ENCODE results near the gene DNAJC2. TPM values are rescaled to one million over a fixed set of nuclear protein-coding genes. Genes with fewer than 3 reads are reported as not detected.
A peak's percentile ranks its signal among the peaks of the same experiment; 100 is the strongest.

DNAJC2 gene
- total RNA-seq, 1 experiment from 2014 or later: 71.6 TPM

DNA sequence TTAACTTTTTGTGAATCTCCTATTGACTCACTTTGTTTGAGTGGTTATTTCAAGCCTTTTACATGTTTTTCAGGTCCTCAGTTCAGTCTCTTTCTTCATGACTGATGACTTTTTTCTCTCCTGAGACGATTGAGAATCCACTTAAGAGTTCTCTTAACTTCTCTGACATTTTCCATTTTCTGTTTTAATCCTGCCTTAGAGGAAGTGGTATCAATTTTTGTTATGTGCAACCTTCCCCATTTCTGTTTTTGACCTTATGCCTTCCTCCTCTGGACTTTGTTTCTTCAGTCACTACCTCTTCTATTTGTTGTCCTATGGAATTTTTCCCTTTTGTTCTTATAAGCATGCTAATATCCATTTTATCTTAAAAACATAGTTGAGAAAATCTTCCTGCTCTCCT is 5.2 kb upstream of the DNAJC2 start:
- CTCF ChIA-PET: no interaction called here
- Mint-ChIP-seq H3K9me3 (ENCODE audit: unreplicated experiment) (no peaks in the 10 kb centered on the region), H3K36me3 (ENCODE audit: insufficient read depth, unreplicated experiment) (peaks cover 37% of the 10 kb centered on the region), H3K4me3 (ENCODE audit: unreplicated experiment) (peak overlapping the region; percentile 68), H3K27me3 (ENCODE audit: insufficient read depth, unreplicated experiment) (no peaks in the 10 kb centered on the region), H3K27ac (ENCODE audit: unreplicated experiment) (peak overlapping the region; percentile 21), H3K4me1 (ENCODE audit: low read depth, unreplicated experiment) (peaks cover 33% of the 10 kb centered on the region)
- Histone ChIP-seq H3K9me3 (no peaks in the 10 kb centered on the region), H3K27me3 (replicated peaks; ENCODE audit: control insufficient read depth, insufficient read depth, low read length) (no peaks in the 10 kb centered on the region), H3K4me3 (ENCODE audit: low read depth, low read length) (no peak overlapping the region), H3K36me3 (ENCODE audit: control insufficient read depth, insufficient read depth, low read length) (peaks cover 2% of the 10 kb centered on the region), H3K4me1 (peaks cover 21% of the 10 kb centered on the region; the same call in 1 of the 2 replicates)
- DNase-seq: no peak
- POLR2A ChIA-PET: no interaction called here
- TF ChIP-seq, protein P1, sequence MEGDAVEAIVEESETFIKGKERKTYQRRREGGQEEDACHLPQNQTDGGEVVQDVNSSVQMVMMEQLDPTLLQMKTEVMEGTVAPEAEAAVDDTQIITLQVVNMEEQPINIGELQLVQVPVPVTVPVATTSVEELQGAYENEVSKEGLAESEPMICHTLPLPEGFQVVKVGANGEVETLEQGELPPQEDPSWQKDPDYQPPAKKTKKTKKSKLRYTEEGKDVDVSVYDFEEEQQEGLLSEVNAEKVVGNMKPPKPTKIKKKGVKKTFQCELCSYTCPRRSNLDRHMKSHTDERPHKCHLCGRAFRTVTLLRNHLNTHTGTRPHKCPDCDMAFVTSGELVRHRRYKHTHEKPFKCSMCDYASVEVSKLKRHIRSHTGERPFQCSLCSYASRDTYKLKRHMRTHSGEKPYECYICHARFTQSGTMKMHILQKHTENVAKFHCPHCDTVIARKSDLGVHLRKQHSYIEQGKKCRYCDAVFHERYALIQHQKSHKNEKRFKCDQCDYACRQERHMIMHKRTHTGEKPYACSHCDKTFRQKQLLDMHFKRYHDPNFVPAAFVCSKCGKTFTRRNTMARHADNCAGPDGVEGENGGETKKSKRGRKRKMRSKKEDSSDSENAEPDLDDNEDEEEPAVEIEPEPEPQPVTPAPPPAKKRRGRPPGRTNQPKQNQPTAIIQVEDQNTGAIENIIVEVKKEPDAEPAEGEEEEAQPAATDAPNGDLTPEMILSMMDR (IDR thresholded peaks at IDR 0.05; ENCODE audit: insufficient read depth in 1 of 2, low read depth in 1 of 2, low read length in 1 of 2, severe bottlenecking in 1 of 2, unreplicated experiment in 1 of 2): no peak
- intact Hi-C loops (cut with micrococcal nuclease; ENCODE audit: unreplicated experiment): no loop called here
- no TSS peak for BruUV-seq (replicated peaks)

DNA sequence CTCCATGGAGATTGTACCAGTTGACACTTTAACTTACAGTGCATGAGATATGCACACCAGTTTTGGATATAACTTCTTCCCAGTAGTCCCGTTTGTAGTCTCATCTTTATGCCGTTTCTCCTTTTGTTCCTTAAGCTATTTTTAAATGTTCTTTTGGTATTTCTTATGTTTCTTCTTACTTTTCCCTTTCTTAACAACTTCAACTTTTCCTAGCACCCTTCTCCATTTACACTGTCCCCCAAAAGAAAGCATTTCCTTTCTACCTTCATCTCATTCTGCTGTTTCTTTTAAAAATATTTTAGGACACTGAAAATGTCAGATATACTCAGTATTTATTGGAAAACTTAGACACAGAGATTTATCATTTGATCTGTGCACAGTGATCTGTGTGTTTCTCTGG is 4.4 kb upstream of the DNAJC2 start:
- Mint-ChIP-seq H3K27ac (ENCODE audit: unreplicated experiment) (peak overlapping the region; percentile 95), H3K36me3 (ENCODE audit: insufficient read depth, unreplicated experiment) (peaks cover 46% of the 10 kb centered on the region)
- intact Hi-C loops (cut with micrococcal nuclease; ENCODE audit: unreplicated experiment): no loop called here

GRCh38 chr7:103348452-103348851 is 3.9 kb upstream of the DNAJC2 start:
- H3K27me3 ChIP-seq (replicated peaks; ENCODE audit: control insufficient read depth, insufficient read depth, low read length): no peaks in the 10 kb centered on the region
- TF ChIP-seq, protein P1 (IDR thresholded peaks at IDR 0.05; ENCODE audit: insufficient read depth in 1 of 2, low read depth in 1 of 2, low read length in 1 of 2, severe bottlenecking in 1 of 2, unreplicated experiment in 1 of 2): no peak
- BruUV-seq (replicated peaks): no TSS peak

More for the DNA sequence above, 4.4 kb upstream of the DNAJC2 start:
- Mint-ChIP-seq H3K27me3 (ENCODE audit: insufficient read depth, unreplicated experiment) (no peaks in the 10 kb centered on the region), H3K9me3 (ENCODE audit: unreplicated experiment) (no peaks in the 10 kb centered on the region), H3K4me1 (ENCODE audit: low read depth, unreplicated experiment) (peaks cover 33% of the 10 kb centered on the region), H3K4me3 (ENCODE audit: unreplicated experiment) (peak overlapping the region; percentile 92)
- Histone ChIP-seq H3K4me1 (peaks cover 21% of the 10 kb centered on the region; the same call in 1 of the 2 replicates), H3K27me3 (replicated peaks; ENCODE audit: control insufficient read depth, insufficient read depth, low read length) (no peaks in the 10 kb centered on the region), H3K9me3 (no peaks in the 10 kb centered on the region), H3K36me3 (ENCODE audit: control insufficient read depth, insufficient read depth, low read length) (peaks cover 2% of the 10 kb centered on the region), H3K4me3 (ENCODE audit: low read depth, low read length) (peak overlapping the region; percentile 87)
- DNase-seq: no peak
- ChIA-PET POLR2A (no interaction called here), CTCF (no interaction called here)
- TF ChIP-seq, protein P1 (IDR thresholded peaks at IDR 0.05; ENCODE audit: insufficient read depth in 1 of 2, low read depth in 1 of 2, low read length in 1 of 2, severe bottlenecking in 1 of 2, unreplicated experiment in 1 of 2): no peak
- no TSS peak for BruUV-seq (replicated peaks)

More at GRCh38 chr7:103348452-103348851, 3.9 kb upstream of the DNAJC2 start:
- Mint-ChIP-seq H3K36me3 (ENCODE audit: insufficient read depth, unreplicated experiment) (peaks cover 50% of the 10 kb centered on the region), H3K27me3 (ENCODE audit: insufficient read depth, unreplicated experiment) (no peaks in the 10 kb centered on the region), H3K27ac (ENCODE audit: unreplicated experiment) (peak overlapping the region; percentile 95), H3K9me3 (ENCODE audit: unreplicated experiment) (no peaks in the 10 kb centered on the region), H3K4me3 (ENCODE audit: unreplicated experiment) (peak overlapping the region; percentile 92), H3K4me1 (ENCODE audit: low read depth, unreplicated experiment) (peaks cover 33% of the 10 kb centered on the region)
- no peak for DNase-seq
- Histone ChIP-seq H3K4me1 (peaks cover 21% of the 10 kb centered on the region; the same call in 1 of the 2 replicates), H3K4me3 (ENCODE audit: low read depth, low read length) (peak overlapping the region; percentile 87), H3K36me3 (ENCODE audit: control insufficient read depth, insufficient read depth, low read length) (peaks cover 2% of the 10 kb centered on the region), H3K9me3 (no peaks in the 10 kb centered on the region)
- ChIA-PET POLR2A (no interaction called here), CTCF (no interaction called here)
- intact Hi-C loops (cut with micrococcal nuclease; ENCODE audit: unreplicated experiment): no loop called here
